Right lobe of liver (tissue), 5 donors: Measurements from ENCODE around the gene HSPA2. TPM values are rescaled to one million over a fixed set of nuclear protein-coding genes. Genes with fewer than 3 reads are reported as not detected.

Experiments used
- small RNA-seq, 2 experiments: library from RNA; depleted of rRNA; stranded (forward); fragments of <200 nt; gene quantifications; one replicate each; pipeline ENCODE3, GENCODE V24; 2016
- total RNA-seq, 6 experiments: library from RNA; depleted of rRNA in 2 of 6; stranded (reverse); fragments of >200 nt in 2 of 6; fragmentation: NEBNext Ultra II Directional in 3 of 6; extraction: Animal tissue kit (Norgen Biotek cat#: 25700) in 3 of 6; gene quantifications; one replicate each; pipeline versions ENCODE4 v1.1.0 to v1.2.4, GENCODE V29; 2016 to 2023
- donor health status: DM: no; HTN: no; CAD: no.
- donor health status: DM: no; HTN: no; CAD: no.
- donor health status: DM: no; HTN: yes; CAD: no.
- donor health status: DM: no; HTN: yes; CAD: no.

Gene HSPA2
- total RNA-seq, 6 experiments from 2014 or later: 1.2 to 9.7 (median 5.0) TPM

Small RNA genes within 50 kb of the gene (small RNA-seq; reads per million reads assigned to genes)
- 0 reads per million in 2 experiments for gene AL049869.4

Other genes with a start within 250 kb of the HSPA2 start
- under 1 TPM in 1 of 6 experiments, not detected in 5; 0.04 TPM for gene ESR2, start 246.4 kb upstream of the HSPA2 start, total RNA-seq
- 100 to 1,000 TPM; 158 to 265 (median 200) TPM for gene MTHFD1, start 152.4 kb upstream of the HSPA2 start, total RNA-seq
- gene AKAP5, start 75.2 kb upstream of the HSPA2 start, total RNA-seq: 1 to 10 TPM in 1 of 6 experiments, under 1 TPM in 5; 0.12 to 1.0 (median 0.30) TPM
- gene ZBTB25, start 36.9 kb upstream of the HSPA2 start, total RNA-seq: 1 to 10 TPM; 5.5 to 6.2 (median 5.7) TPM
- 10 to 100 TPM; 10.6 to 16.8 (median 14.9) TPM for gene ZBTB1, start 36.0 kb upstream of the HSPA2 start, total RNA-seq
- under 1 TPM in 2 of 6 experiments, not detected in 4; 0.16 to 0.40 TPM for gene PPP1R36, start 9.2 kb downstream of the HSPA2 start, total RNA-seq
- 10 to 100 TPM; 25.4 to 49.1 (median 28.0) TPM for gene PLEKHG3, start 163.7 kb downstream of the HSPA2 start, total RNA-seq